ENCODE results near the gene ZNF214. TPM values are rescaled to one million over a fixed set of nuclear protein-coding genes. Genes with fewer than 3 reads are reported as not detected.
A peak's percentile ranks its signal among the peaks of the same experiment; 100 is the strongest.

The ZNF214 gene
- total RNA-seq, 1 donor from 2014 or later = 2.6 TPM

DNA sequence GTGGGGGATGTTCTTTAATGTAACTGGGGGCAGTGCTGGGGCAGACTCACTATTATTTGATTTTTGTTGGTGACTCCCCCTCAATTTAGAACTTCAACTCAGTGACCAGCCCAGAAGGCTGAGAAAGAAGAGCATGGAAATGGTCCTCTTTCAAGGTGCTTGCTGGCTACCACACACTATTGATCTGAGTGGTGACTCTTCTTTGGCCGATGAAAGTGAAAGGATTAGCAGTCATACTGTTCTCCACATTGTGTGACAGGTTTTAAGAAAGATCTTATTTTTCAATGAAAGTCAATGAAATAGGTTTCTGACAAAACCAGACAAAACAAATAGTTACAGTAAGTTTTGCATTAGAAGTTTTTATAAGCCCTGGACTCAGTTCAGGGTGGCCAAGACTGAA is 30.0 kb upstream of the ZNF214 start:
- no peak overlapping the region for H3K4me3 ChIP-seq (ENCODE audit: low read depth, low read length)
- H3K36me3 ChIP-seq (ENCODE audit: control insufficient read depth, insufficient read depth, low read length) = no peaks in the 10 kb centered on the region
- DNase-seq (ENCODE audit: low read depth) = no peak
- TF ChIP-seq CTCF (IDR thresholded peaks at IDR 0.05; ENCODE audit: insufficient read depth, low read length, severe bottlenecking) = no peak
- no peaks in the 10 kb centered on the region for H3K27me3 ChIP-seq (ENCODE audit: control insufficient read depth, insufficient read depth, low read length)
- no peak for FAIRE-seq

DNA sequence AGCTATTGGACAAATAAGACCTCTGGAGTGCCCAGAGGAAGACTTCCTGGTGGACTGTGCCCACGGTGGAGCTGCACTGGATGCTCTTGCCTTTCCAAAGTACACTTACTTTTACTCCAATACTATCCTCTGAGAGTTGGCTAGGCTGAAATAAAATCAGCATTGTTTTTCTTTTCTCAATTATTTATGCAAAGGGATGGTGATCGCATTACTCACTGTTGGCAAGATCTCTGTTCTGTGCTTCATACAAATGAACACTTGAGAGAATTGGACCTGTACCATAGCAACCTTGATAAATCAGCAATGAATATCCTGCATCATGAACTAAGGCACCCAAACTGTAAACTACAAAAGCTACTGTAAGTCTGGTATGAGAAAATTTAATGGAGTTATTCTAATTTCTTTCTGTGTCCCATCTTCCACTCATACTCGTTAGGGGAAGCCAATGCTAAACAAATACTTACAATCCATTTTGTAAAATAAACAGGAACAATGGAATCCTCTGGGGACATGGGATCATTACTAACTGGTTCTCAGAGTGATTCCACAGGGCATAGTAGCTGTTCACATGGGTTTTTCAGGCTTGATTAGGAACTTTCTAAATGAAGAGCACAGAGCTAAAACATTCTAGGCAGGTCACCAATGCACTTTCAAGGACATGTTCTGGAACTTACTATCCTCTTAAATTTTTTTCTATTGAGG is 26.5 kb upstream of the ZNF214 start:
- peak; percentile 25 for DNase-seq (ENCODE audit: low read depth)
- no peak for TF ChIP-seq CTCF (IDR thresholded peaks at IDR 0.05; ENCODE audit: insufficient read depth, low read length, severe bottlenecking)
- FAIRE-seq = no peak
- Histone ChIP-seq H3K4me3 (ENCODE audit: low read depth, low read length) (no peak overlapping the region), H3K36me3 (ENCODE audit: control insufficient read depth, insufficient read depth, low read length) (no peaks in the 10 kb centered on the region), H3K27me3 (ENCODE audit: control insufficient read depth, insufficient read depth, low read length) (no peaks in the 10 kb centered on the region)

GRCh38 chr11:7034019-7034418 is 13.9 kb upstream of the ZNF214 start:
- FAIRE-seq (no peak), DNase-seq (ENCODE audit: low read depth) (no peak)
- no peaks in the 10 kb centered on the region for H3K27me3 ChIP-seq (ENCODE audit: control insufficient read depth, insufficient read depth, low read length)
- H3K36me3 ChIP-seq (ENCODE audit: control insufficient read depth, insufficient read depth, low read length) = no peaks in the 10 kb centered on the region
- H3K4me3 ChIP-seq (ENCODE audit: low read depth, low read length) = no peak overlapping the region
- TF ChIP-seq CTCF (IDR thresholded peaks at IDR 0.05; ENCODE audit: insufficient read depth, low read length, severe bottlenecking) = no peak

DNA sequence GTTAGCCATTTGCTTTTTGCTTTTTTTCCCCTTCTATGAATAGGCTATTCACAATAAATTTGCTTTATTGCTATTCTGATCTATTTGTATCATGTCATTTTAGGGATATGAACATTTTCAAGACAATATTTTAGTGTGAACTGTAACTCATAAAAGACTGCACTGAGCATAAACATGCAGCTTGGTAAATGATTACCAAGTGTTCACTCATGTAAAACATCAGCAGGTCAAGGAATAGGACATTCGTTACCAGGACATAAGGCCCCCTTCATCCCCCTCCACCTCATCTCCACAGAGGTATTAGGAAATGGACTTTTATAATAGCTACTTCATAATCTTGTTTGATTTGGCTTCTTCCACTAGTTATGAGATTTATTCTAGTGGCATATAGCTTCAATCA is 12.5 kb upstream of the ZNF214 start:
- H3K36me3 ChIP-seq (ENCODE audit: control insufficient read depth, insufficient read depth, low read length) = no peaks in the 10 kb centered on the region
- TF ChIP-seq CTCF (IDR thresholded peaks at IDR 0.05; ENCODE audit: insufficient read depth, low read length, severe bottlenecking) = no peak
- no peak for FAIRE-seq
- H3K27me3 ChIP-seq (ENCODE audit: control insufficient read depth, insufficient read depth, low read length) = no peaks in the 10 kb centered on the region
- H3K4me3 ChIP-seq (ENCODE audit: low read depth, low read length) = no peak overlapping the region
- no peak for DNase-seq (ENCODE audit: low read depth)

GRCh38 chr11:7031471-7031871 is 11.3 kb upstream of the ZNF214 start:
- H3K4me3 ChIP-seq (ENCODE audit: low read depth, low read length) = no peak overlapping the region
- no peak for TF ChIP-seq CTCF (IDR thresholded peaks at IDR 0.05; ENCODE audit: insufficient read depth, low read length, severe bottlenecking)
- no peaks in the 10 kb centered on the region for H3K27me3 ChIP-seq (ENCODE audit: control insufficient read depth, insufficient read depth, low read length)
- FAIRE-seq (no peak), DNase-seq (ENCODE audit: low read depth) (no peak)
- H3K36me3 ChIP-seq (ENCODE audit: control insufficient read depth, insufficient read depth, low read length) = no peaks in the 10 kb centered on the region

DNA sequence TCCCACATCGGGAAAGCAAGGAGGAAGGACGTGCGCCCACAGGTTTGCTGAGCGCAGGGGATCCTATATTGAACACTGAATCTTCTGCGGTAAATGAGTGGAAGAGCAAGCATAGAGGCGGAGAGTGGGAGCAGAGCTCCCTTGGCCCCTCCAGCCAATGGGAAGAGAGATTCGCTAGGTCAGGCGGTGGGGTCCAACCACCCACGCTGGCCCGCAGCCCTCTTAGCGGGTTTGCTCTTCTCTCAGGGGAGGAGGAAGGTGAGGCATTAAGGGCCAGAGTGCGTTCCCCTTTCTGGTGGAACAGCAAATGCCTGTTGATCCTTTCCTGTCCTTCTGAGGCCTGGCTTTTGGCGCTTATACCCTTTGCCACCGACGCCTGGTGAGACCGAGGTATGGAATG is 10.7 kb upstream of the ZNF214 start:
- no peak for TF ChIP-seq CTCF (IDR thresholded peaks at IDR 0.05; ENCODE audit: insufficient read depth, low read length, severe bottlenecking)
- H3K4me3 ChIP-seq (ENCODE audit: low read depth, low read length) = no peak overlapping the region
- H3K27me3 ChIP-seq (ENCODE audit: control insufficient read depth, insufficient read depth, low read length) = no peaks in the 10 kb centered on the region
- no peaks in the 10 kb centered on the region for H3K36me3 ChIP-seq (ENCODE audit: control insufficient read depth, insufficient read depth, low read length)
- DNase-seq (ENCODE audit: low read depth) (no peak), FAIRE-seq (no peak)

All from bronchial epithelial cell (primary cell).